Neural progenitor cell (in vitro differentiated cells): ENCODE results near the gene PGAP1. TPM values are rescaled to one million over a fixed set of nuclear protein-coding genes. Genes with fewer than 3 reads are reported as not detected.

Experiments used
- DNase-seq: peaks from one replicate; pipeline ENCODE4 v3.0.0-alpha.2; 2016; ENCODE audit warnings: low spot score
- H2AFZ ChIP-seq: fragments of 200-600 bp; sonication (generic); replicated peaks from 2 replicates; pipeline ENCODE4 v1.6.1; 2016; ENCODE audit warnings: antibody characterized with exemption
- H3F3A ChIP-seq: fragments of 200-600 bp; sonication (generic); 2 replicates; pipeline ENCODE4 v1.6.1; 2016; ENCODE audit warnings: antibody characterized with exemption, low read depth
- H3K27ac ChIP-seq: fragments of 200-600 bp; sonication (generic); 2 replicates; pipeline ENCODE4 v1.5.1; 2016; ENCODE audit warnings: mild to moderate bottlenecking
- H3K27me3 ChIP-seq: fragments of 200-600 bp; sonication (generic); 2 replicates; pipeline ENCODE4 v1.6.1; 2016; ENCODE audit warnings: mild to moderate bottlenecking, moderate library complexity
- H3K36me3 ChIP-seq: fragments of 200-600 bp; sonication (generic); 2 replicates; pipeline ENCODE4 v1.5.1; 2016
- H3K4me1 ChIP-seq: fragments of 200-600 bp; sonication (generic); 2 replicates; pipeline ENCODE4 v1.6.1; 2016; ENCODE audit warnings: mixed run types
- H3K4me2 ChIP-seq: fragments of 200-600 bp; sonication (generic); 2 replicates; pipeline ENCODE4 v1.6.1; 2016
- H3K4me3 ChIP-seq: fragments of 200-600 bp; sonication (generic); 2 replicates; pipeline ENCODE4 v1.5.1; 2016
- H3K79me2 ChIP-seq: fragments of 200-600 bp; sonication (generic); 2 replicates; pipeline ENCODE4 v1.6.1; 2016; ENCODE audit warnings: low read depth
- H3K9ac ChIP-seq: fragments of 200-600 bp; sonication (generic); 2 replicates; pipeline ENCODE4 v1.6.1; 2016
- H3K9me3 ChIP-seq: fragments of 200-600 bp; sonication (generic); 2 replicates; pipeline ENCODE4 v1.5.1; 2016; ENCODE audit warnings: low read depth
- H4K20me1 ChIP-seq: fragments of 200-600 bp; sonication (generic); 2 replicates; pipeline ENCODE4 v1.6.1; 2016; ENCODE audit warnings: low read depth
- H3K27ac Mint-ChIP-seq: 3 replicates; pipeline ENCODE4 v1.8.0; 2021; ENCODE audit warnings: mixed read lengths
- H3K27me3 Mint-ChIP-seq: 2 replicates; pipeline ENCODE4 v1.8.0; 2022; ENCODE audit warnings: low read depth, mild to moderate bottlenecking, inconsistent platforms, moderate library complexity, mixed read lengths; ENCODE audit not compliant: insufficient read depth
- H3K36me3 Mint-ChIP-seq: 3 replicates; pipeline ENCODE4 v1.8.0; 2021; ENCODE audit warnings: mixed read lengths
- H3K4me1 Mint-ChIP-seq: 3 replicates; pipeline ENCODE4 v1.8.0; 2021; ENCODE audit warnings: mixed read lengths
- H3K4me3 Mint-ChIP-seq: 3 replicates; pipeline ENCODE4 v1.8.0; 2021; ENCODE audit warnings: mild to moderate bottlenecking, moderate library complexity, mixed read lengths
- H3K9me3 Mint-ChIP-seq: 3 replicates; pipeline ENCODE4 v1.8.0; 2020; ENCODE audit warnings: mixed read lengths
- EZH2 ChIP-seq: fragments of 200-600 bp; sonication (generic); IDR thresholded peaks from 2 replicates; pipeline ENCODE4 v1.6.1; 2017; ENCODE audit warnings: antibody characterized with exemption, mild to moderate bottlenecking, moderate library complexity
- EZH2phosphoT487 ChIP-seq: fragments of 200-600 bp; sonication (generic); IDR thresholded peaks from 2 replicates; pipeline ENCODE4 v1.6.1; 2017; ENCODE audit warnings: antibody characterized with exemption
- total RNA-seq: library from RNA; depleted of rRNA; stranded (reverse); fragments of >200 nt; gene quantifications from 2 replicates; pipeline ENCODE4 v1.2.3, GENCODE V29; 2015; ENCODE audit warnings: low replicate concordance
- TF ChIP-seq, protein P1 (sequence below): fragments of 200-600 bp; sonication (generic); IDR thresholded peaks from 2 replicates; pipeline ENCODE4 v1.5.1; 2017; ENCODE audit warnings: antibody characterized with exemption, mild to moderate bottlenecking

PGAP1 gene
- total RNA-seq, 1 donor from 2014 or later: 107 TPM

DNA sequence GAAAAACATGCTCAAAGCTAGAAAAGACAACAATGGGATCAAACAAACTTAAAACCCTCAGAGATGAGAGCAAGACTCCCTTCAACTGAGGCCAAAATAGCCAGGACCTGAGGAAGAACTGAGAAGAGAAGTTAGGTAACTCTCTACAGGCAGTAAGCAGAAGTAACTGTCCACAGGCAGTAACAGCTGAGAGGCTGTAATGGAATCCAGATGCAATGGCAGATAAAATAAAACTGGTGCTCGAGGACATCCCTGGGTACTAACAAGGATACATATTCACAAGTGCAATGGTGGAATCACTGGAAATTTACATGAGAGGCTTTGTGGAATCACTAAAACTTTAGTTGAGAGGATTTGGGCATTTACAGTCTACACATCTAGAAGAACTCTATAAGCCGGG, 86.9 kb downstream of the PGAP1 start:
- no peaks in the 10 kb centered on the region for H3K27me3 Mint-ChIP-seq
- peaks cover 59% of the 10 kb centered on the region for H3K36me3 ChIP-seq
- H3K4me1 Mint-ChIP-seq: no peaks in the 10 kb centered on the region

DNA sequence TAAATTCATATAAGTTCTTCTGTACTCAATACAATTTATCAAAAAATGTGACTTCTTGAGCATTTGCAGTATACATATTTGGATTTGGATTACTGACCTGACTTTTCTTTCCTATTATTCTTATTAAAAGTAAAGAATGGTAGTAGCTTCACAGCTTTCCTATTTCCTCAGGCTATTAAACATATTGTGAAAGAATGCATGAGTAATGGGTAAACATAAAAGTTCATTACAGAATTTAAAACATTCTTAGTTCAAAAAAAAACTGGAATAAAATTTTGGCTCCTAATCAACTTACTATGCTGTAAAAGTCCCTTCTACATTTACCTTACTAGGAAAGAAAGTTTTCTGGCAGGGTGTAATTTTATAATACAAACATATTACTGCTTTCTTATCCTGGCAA, 90.1 kb downstream of the PGAP1 start:
- Histone ChIP-seq H3K9ac (no peak overlapping the region), H2AFZ (no peak overlapping the region), H3K4me2 (no peak overlapping the region), H3K27ac (no peak overlapping the region), H3K36me3 (peaks cover 44% of the 10 kb centered on the region), H3K27me3 (no peaks in the 10 kb centered on the region), H4K20me1 (no peaks in the 10 kb centered on the region), H3K4me1 (no peaks in the 10 kb centered on the region), H3F3A (peaks cover 23% of the 10 kb centered on the region), H3K4me3 (no peak overlapping the region), H3K79me2 (no peaks in the 10 kb centered on the region), H3K9me3 (no peaks in the 10 kb centered on the region)
- H3K36me3 Mint-ChIP-seq: peaks cover 17% of the 10 kb centered on the region
- H3K4me1 Mint-ChIP-seq: no peaks in the 10 kb centered on the region
- DNase-seq: no peak
- H3K27ac Mint-ChIP-seq: no peak overlapping the region
- H3K27me3 Mint-ChIP-seq: no peaks in the 10 kb centered on the region
- TF ChIP-seq EZH2: no peak
- TF ChIP-seq, protein P1, sequence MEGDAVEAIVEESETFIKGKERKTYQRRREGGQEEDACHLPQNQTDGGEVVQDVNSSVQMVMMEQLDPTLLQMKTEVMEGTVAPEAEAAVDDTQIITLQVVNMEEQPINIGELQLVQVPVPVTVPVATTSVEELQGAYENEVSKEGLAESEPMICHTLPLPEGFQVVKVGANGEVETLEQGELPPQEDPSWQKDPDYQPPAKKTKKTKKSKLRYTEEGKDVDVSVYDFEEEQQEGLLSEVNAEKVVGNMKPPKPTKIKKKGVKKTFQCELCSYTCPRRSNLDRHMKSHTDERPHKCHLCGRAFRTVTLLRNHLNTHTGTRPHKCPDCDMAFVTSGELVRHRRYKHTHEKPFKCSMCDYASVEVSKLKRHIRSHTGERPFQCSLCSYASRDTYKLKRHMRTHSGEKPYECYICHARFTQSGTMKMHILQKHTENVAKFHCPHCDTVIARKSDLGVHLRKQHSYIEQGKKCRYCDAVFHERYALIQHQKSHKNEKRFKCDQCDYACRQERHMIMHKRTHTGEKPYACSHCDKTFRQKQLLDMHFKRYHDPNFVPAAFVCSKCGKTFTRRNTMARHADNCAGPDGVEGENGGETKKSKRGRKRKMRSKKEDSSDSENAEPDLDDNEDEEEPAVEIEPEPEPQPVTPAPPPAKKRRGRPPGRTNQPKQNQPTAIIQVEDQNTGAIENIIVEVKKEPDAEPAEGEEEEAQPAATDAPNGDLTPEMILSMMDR: no peak
- TF ChIP-seq EZH2phosphoT487: no peak
- no peaks in the 10 kb centered on the region for H3K9me3 Mint-ChIP-seq
- H3K4me3 Mint-ChIP-seq: no peak overlapping the region

More for the DNA sequence above, 86.9 kb downstream of the PGAP1 start:
- Mint-ChIP-seq H3K9me3 (no peaks in the 10 kb centered on the region), H3K36me3 (peaks cover 19% of the 10 kb centered on the region), H3K4me3 (no peak overlapping the region), H3K27ac (no peak overlapping the region)
- no peak overlapping the region for H3K27ac ChIP-seq
- no peaks in the 10 kb centered on the region for H3K79me2 ChIP-seq
- H3K9ac ChIP-seq: no peak overlapping the region
- no peaks in the 10 kb centered on the region for H4K20me1 ChIP-seq
- no peak for TF ChIP-seq EZH2
- TF ChIP-seq, protein P1: no peak
- no peak for TF ChIP-seq EZH2phosphoT487
- H3K4me3 ChIP-seq: no peak overlapping the region
- H3K27me3 ChIP-seq: no peaks in the 10 kb centered on the region
- no peaks in the 10 kb centered on the region for H3K4me1 ChIP-seq
- peaks cover 6% of the 10 kb centered on the region for H3F3A ChIP-seq
- no peak for DNase-seq
- no peak overlapping the region for H2AFZ ChIP-seq
- H3K4me2 ChIP-seq: no peak overlapping the region
- no peaks in the 10 kb centered on the region for H3K9me3 ChIP-seq

DNA sequence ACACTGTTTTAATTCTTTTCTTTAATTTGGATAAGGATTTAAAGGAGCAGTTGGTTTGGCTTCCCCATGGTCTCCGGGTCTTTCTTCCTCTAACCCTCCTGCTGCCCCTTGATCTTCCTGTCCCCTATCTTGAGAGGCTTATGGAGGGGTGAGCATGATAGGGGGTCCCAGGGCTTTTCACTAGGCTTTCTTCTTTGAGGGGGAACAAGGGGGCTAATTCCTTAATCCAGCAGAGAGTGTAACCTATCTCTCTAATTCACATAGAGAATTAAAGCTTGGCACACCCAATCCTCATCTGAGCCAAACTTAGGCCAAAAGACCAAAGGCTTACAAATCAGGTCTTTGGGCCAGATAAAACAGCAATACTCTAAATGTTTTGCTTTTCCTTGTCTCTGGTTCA, 95.8 kb downstream of the PGAP1 start:
- Histone ChIP-seq H3K4me3 (no peak overlapping the region), H3K9me3 (no peaks in the 10 kb centered on the region), H3K36me3 (peaks cover 17% of the 10 kb centered on the region), H2AFZ (no peak overlapping the region), H3K9ac (no peak overlapping the region), H4K20me1 (peaks cover 8% of the 10 kb centered on the region), H3F3A (peaks cover 33% of the 10 kb centered on the region), H3K4me1 (peaks cover 14% of the 10 kb centered on the region), H3K27ac (peak overlapping the region; percentile 64), H3K79me2 (no peaks in the 10 kb centered on the region), H3K27me3 (no peaks in the 10 kb centered on the region), H3K4me2 (peak overlapping the region; percentile 23)
- Mint-ChIP-seq H3K9me3 (no peaks in the 10 kb centered on the region), H3K36me3 (peaks cover 6% of the 10 kb centered on the region), H3K27me3 (no peaks in the 10 kb centered on the region), H3K4me1 (peaks cover 22% of the 10 kb centered on the region), H3K4me3 (no peak overlapping the region), H3K27ac (no peak overlapping the region)
- DNase-seq: peak; percentile 38
- TF ChIP-seq EZH2phosphoT487: peak; percentile 94
- TF ChIP-seq, protein P1: no peak
